Activated CD4-positive, CD25-positive, alpha-beta regulatory T cell treated with anti-CD3 and anti-CD28 coated beads, Interleukin-2, amount 50 U/mL, for 16 hours (primary cell): ENCODE data around the gene PRLR.
"Not testable (repeated sequence)": the region's sequence is repeated elsewhere in the genome, so short reads cannot be mapped to it uniquely, and the experiment has no call there.

Source experiments
- DNase-seq: peaks from one replicate; pipeline ENCODE4 v3.0.0-alpha.2; 2020; ENCODE audit warnings: low read depth, low spot score

The PRLR gene

GRCh38 chr5:35127006-35127405 lies 103.3 kb downstream of the PRLR start:
- DNase-seq = no peak

DNA sequence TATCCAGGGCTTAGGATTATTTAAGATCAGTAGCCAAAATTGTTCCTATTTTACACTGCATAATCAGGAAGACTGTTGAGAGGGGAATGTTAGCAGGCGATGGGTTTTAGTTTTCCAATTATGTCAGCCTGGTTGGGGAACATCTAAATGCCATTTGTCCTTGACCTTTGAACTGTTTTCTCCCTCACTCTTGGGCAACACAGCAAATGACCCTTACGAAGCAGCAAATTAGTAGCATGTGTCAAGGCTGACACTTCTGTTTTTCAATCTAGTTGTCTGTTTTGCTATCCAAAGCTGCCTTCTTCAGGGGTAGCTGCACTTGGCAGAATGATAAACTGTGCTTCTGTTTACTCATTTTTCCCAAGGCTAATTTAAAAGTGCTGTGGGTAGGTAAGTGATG lies 104.5 kb downstream of the PRLR start:
- no peak for DNase-seq

- DNase-seq = no peak
Observed at GRCh38 chr5:35124932-35125331, 105.4 kb downstream of the PRLR start.

DNA sequence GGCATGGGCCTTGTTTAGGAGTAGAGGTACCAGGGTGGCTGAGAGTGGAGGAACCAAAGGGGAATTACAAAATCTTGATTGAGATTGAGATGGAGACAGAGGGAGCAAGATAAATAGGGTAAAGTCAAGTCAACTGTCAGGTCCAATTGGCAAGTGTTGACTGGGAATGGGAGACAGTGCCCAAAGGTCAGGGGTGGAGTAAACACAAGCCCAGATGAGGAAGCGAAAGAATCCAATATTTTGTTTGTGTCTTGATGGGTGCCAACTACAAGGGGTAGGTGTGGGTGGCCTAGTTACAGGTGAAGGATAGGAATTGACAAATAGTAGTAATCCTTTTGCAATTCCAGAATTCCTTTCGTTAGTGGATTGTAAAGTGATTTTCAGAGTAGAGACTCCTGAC lies 107.5 kb downstream of the PRLR start:
- no peak for DNase-seq

DNA sequence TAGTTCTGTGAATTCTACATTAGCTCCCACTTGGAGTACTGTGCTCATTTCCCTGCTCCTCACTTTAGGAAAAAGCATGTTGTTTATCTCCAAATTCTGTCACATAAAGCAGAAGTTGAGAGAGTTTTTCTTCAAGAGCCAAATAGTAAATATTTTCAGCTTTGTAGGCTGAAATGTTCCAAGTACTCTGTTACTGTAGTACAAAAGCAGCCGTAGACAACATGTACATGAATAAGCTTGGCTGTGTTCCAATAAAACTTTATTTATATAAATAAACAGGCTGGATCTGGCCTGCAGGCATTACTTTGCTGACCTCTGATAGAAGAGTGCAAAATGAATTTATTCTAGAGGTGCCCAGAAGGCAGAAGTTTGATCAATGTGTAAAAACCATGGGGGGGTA lies 109.6 kb downstream of the PRLR start:
- DNase-seq = no peak

DNA sequence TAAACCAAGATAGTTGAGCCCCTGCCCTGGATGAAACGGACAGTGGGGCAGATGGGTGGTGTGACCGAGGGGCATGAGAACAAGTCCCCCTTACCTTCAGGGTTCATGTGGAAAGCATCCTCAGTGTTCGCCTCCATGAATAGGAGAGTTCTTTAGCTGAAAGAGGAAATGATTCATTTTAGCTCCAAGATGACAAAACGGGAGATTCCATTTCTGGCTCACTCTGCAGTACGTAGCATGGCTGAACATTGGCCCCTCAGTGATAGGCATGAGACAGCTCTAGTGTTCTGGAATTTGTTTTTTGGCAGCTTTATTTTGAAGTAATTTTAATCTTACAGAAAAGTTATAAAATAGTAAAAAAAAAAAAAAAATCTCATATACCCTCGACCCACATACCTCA lies 112.3 kb downstream of the PRLR start:
- no peak for DNase-seq

DNA sequence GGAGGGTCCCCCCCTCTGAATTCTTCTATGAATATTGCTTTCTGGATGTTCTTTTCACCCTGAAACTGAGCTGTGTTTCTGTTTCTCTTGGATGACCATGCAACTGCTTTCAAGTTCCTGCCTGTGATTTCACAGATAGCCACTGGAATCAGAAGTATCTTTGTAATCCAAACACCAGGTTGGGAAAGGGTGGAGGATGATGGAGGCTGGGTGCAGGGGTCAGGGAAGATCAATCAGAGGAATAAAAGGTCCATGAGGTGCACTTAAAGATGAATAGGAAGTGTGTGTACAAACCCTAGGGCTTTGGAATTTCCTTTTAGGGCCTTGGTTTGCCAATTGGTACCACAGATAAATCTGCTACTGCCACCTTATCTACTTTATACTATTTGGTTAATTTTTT lies 114.4 kb downstream of the PRLR start:
- DNase-seq = no peak

- no peak for DNase-seq
Observed at GRCh38 chr5:35114698-35115097, 115.6 kb downstream of the PRLR start.

- no peak for DNase-seq
Observed at GRCh38 chr5:35112300-35112699, 118.0 kb downstream of the PRLR start.

GRCh38 chr5:35104550-35104949 lies 125.7 kb downstream of the PRLR start:
- not testable (repeated sequence) for DNase-seq

DNA sequence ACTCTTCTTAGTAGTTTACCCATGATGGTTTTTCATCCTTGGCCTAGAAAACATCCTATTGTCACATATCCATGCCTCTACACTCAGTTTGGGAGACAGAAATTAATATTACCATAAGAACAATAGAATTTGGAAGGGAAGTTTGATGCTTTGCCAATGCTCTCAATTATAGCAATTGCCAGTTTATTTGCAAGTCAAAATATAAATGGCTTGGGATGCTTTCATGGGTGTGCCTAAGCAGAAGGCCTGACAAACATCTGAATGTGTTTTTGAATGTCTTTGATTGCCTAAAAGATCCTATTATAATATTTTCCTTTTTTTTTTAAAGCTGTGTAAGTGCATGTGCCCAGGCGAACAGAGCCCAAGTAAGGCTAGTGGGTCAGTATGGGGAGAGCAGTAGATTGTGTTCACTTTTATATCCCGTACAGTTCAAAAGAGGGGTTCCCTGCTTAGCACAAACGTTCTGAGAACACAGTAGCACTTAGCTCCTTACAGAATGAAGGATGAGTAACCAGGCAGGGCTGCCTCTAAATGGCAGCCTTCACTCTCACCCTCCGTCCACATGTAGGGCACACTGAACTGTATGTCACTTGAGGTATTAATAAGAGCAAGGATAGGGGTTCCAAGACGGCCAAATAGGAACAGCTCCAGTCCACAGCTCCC lies 126.5 kb downstream of the PRLR start:
- no peak for DNase-seq

- DNase-seq = not testable (repeated sequence)
Observed at GRCh38 chr5:35101720-35102119, 128.6 kb downstream of the PRLR start.

DNA sequence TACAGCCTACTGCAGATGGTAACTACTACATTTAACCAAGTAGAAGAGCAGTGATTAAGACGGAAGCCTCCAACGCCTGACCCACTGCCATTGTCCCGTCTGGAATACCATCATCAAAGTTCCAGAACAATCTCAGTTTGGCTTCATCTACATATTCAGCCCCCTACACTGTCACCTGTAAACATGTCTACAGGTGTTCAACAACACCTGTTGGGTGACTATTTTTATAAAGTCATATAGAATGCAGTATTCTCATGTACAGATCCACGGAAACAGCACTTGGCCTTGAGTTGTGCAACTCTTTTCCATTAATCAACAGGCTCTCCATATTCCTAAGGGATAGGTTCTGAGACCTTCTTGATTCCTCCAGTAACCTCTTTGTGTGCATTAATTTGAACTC lies 129.3 kb downstream of the PRLR start:
- no peak for DNase-seq

DNA sequence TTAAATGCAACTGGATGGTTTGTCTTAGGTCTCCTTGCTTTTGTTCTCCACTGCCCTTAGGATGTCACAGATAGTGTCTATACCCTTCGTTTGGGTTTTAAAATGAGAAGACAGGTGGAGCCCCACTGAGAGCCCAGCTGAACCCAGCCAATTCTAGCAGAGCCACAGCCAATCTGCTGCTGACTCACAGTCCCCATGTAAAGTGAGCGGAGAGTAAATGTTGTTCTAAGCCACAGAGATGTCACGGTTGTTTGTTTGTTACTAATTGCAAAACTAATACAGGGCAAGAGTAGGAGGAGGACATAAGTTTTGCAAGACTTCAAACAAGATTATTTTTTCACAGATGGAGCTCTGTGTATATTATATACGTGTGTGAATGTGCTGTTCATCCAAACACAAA lies 132.1 kb downstream of the PRLR start:
- DNase-seq = no peak

DNA sequence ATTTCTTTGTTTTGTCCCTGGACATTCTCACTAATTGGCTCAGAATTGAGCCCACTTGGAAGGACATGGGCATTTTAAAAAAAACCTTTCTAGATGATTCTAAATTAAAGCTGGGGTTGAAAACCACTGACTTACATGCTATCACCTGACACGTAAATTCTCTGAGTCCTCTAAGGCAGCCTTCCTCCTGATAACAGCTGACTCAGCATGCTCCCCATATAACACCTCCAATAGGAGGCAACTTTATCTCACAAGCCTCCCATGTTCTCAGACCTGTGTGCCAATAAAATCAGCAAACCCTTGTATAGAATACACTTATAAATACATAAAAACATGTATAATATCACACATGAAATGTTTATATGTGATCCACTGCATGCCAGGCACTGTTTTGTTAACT lies 133.4 kb downstream of the PRLR start:
- DNase-seq = no peak

DNA sequence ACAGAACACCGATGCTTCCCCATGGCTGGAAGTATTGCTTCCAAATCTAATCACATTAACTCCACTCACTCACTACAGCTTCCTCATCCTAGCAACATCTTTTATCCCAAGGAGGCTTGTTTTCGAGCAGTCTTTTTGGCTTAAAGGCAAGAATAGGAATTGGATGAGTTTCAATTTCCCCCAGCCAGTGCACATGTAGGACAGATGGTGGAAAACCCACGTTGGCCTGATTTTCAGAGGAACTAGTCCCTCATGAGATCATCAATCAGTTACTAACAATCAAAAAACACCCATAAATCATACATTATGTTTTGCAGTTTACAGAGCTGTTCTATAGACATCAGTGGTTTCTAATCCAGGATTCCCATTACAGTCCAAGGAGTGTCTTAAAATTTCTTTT lies 134.1 kb downstream of the PRLR start:
- DNase-seq = no peak

DNA sequence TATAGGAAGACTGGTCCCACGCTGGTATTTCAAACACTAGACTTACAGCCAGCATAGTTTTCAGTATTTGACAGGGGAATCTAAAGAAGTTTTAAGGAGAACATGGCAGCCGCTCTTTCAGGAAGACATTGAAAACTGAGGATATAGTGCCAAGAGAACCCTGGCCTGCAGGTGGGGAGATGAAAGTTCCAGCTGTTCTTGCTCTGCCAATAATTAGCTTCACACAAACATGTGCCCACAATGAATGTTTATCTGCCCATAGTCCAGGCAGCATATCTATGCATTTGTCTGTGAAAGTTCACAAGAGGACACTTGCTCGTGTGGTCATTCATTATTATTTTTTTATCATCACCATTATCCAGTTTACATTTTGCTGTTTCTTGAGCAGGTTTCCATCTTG lies 134.9 kb downstream of the PRLR start:
- DNase-seq = no peak

- DNase-seq = no peak
Observed at GRCh38 chr5:35094948-35095347, 135.3 kb downstream of the PRLR start.

- no peak for DNase-seq
Observed at GRCh38 chr5:35092703-35093102, 137.6 kb downstream of the PRLR start.

DNA sequence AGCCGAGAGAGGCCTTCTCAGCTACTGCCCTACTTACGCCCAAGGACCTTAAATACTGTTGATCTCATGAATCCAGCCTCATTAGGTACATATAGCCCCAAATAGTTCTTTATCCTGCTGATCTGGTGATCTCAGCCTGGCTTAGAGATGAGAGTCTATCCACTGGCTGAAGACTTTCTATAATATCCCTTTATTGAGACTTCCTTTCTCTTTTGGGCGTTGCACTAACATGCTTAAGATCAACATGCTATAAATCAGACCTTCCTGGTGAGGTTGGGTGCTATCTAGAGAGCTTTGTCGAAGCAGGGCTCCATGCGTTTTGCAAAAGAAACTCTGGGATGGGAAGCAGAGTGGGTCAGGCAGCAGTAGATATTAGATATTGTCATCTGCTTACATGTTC lies 138.6 kb downstream of the PRLR start:
- DNase-seq = no peak

DNA sequence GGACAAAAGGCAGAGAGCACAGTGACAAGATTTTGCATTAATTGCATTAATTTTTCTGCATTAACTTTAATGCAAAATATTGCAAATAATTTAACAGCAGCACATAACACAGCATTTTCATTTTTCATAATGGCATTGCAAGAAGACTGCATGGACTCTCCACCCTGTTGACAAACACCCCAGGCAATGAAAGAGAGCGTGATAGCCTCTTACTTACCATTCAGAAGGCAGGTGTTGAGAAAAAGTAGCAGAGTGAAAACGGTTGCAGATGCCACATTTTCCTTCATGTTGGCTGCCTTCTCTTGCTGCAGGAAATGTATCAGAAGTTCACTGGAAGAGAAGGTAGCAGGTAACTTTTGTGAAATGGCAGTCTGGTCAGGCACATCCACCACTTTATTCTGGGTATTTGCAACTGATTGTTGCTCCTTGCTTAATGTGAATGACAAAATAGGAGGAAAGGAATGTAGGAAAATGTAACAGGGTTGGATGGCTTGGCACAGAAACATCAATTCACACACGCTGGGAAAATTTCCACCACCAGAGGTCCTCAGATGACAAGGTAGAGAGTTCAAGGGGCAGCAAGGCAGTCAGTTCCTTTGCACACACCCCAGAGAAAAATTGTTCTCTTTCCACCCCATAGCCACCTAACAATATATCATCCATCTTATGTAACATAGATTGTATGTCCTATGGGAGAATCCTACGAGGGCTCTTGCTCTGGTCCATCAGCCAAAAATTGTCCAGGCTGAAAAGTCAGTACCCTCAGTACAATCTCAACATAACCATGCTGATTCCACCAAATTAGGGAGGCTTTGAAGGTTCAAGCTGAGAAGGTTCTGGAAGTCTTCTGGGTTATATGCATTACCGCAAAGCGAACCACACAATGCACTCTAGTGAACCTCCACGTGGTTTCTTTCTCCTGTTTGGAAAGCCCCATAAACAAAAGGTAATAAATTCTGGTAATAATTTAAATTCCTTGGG lies 140.7 kb downstream of the PRLR start:
- DNase-seq = no peak

GRCh38 chr5:35087991-35088390 lies 142.3 kb downstream of the PRLR start:
- DNase-seq = no peak

- no peak for DNase-seq
Observed at GRCh38 chr5:35083150-35083549, 147.1 kb downstream of the PRLR start.
